Activated CD8-positive, alpha-beta memory T cell treated with anti-CD3 and anti-CD28 coated beads for 24 hours (primary cell): Measurements from ENCODE around the gene ETAA1.
A peak's percentile ranks its signal among the peaks of the same experiment; 100 is the strongest.

Experiments used
- DNase-seq: peaks from one replicate; pipeline ENCODE4 v3.0.0-alpha.2; 2020

ETAA1 gene

DNA sequence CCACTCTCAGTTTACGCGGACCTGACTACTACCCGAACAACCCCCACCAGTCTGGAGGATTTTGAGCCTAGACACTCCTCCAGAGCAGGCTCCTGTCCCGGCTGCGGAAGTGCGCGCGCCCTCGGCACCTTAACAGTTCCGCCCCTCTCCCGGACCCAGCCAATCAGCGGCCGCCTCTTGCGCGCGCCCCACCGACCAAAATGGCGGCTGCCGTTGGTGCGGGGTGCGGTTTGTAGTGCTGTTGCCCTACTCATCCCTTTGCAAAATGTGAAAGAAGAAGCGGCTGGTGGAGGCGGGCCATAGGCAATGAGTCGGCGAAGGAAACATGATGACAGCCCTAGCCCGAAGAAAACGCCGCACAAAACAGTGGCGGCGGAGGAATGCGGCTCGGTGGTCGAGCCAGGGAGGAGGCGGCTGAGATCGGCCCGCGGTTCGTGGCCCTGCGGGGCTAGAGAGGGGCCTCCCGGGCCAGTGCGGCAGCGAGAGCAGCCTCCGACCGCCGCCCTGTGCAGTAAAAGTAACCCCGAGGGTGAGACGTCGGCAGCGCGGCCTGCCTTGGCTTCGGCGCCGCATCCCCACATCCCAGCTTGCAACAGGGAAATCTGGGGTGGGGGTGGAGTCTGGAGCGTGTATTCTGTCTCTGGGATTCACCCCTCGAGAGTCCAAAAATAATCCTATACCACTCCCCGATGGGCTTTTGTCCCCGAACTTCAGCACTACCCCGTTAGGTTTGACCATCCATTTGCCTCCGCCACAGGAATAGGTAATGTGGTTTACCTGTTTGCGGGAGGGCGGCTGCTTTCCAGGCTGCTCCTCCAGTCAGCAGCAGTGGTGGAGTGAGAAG, at the start of gene ETAA1:
TSS of gene ETAA1 (plus strand) at position 191 of the 844 bp plus-strand sequence. CDS start at position 307, 116 bp downstream.
- DNase-seq = peak; percentile 97

DNA sequence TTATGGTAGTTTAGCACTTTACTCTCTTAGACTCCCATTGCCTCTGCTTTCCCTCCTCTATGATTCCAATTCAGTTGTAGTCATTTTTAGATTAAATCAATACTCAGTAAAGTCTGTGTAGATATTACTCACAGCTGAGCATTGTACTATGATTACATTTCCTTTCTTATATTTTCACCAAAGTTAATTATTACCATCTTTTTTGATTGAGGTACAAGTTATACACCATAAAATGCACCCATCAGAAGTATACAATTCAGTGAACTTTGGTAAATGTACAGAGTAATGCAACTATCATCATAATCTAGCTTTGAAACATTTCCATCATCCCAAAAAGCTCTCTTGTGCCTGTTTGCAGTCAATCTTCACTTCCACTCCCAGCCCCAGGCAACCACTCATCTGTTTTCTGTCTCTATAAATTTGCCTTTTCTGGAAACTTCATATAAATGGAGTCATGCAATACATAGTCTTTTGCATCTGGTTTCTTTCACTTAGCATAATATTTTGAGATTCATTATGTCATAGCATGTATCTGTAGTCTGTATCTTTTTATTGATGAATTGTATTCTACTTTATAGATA, 30.2 kb upstream of the ETAA1 start:
- no peak for DNase-seq

DNA sequence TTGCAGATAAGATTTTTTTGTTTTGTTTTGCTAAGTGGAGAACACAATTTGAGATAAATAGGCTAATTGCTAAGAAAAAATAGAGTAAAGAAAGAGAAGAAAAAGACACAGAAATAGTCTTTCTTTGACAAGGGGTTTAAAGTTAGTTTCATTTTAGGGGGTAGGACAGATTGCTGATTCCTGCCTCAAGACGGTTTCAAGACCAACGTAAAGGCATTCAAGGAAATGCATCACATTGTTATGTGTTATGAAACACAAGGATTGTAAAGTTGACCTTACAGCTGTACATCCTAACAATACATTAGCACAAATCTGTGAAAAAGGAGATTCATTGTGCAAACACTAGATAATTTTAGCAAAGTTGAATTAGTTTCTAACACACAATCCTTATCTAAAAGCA, 22.7 kb upstream of the ETAA1 start:
- no peak for DNase-seq

DNA sequence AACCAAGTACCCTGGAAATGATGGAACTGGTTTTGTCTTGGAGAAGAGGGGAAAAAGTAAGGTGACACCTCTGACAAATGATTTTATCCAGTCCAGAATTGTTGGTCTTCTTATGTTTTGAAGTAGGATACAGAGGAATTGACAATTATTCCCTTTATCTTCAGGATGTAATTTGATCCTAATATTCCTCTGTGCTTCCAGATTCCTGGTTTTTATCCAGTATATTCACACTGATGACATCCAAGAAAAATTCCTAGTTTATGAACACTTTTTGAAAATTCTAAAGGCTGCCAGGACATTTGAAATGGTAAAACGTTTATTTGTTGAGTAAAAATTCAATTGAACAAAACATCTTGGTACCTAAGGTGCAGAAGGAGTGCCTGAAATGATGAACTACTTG, 22.2 kb upstream of the ETAA1 start:
- DNase-seq = no peak

DNA sequence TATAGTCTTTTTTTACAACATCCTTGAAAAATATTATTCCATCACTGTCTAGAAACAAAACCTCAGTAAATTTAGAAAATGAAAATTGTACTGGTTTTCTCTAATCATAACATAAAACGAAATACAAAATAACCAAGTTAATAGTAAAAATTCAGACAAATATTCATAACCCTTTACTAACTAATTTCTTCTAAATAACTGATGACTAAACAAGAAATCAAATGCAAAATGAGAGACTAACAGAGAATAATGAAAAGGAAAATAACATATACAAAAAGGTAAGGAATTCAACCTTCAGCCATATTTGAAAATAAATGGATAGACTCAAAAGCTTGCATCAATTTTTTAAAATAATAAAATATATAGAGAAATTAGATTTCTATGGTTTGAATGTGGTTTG, 18.6 kb upstream of the ETAA1 start:
- no peak for DNase-seq

DNA sequence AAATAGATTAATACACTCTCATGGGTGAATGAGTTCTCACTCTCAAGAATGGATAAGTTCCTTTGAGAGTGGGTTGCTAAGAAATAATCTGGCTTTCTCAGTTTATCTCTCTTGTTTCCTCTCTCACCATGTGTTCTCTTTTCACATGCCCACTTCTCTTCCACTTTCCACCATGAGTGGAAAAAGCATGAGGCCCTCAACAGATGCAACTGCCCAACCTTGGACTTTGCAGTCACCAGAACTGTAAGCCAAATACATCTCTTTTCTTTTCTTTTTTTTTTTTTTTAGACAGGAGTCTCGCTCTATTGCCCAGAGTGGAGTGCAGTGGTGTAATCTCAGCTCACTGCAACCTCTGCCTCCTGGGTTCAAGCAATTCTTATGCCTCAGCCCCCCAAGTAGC, 18.1 kb upstream of the ETAA1 start:
- no peak for DNase-seq

DNA sequence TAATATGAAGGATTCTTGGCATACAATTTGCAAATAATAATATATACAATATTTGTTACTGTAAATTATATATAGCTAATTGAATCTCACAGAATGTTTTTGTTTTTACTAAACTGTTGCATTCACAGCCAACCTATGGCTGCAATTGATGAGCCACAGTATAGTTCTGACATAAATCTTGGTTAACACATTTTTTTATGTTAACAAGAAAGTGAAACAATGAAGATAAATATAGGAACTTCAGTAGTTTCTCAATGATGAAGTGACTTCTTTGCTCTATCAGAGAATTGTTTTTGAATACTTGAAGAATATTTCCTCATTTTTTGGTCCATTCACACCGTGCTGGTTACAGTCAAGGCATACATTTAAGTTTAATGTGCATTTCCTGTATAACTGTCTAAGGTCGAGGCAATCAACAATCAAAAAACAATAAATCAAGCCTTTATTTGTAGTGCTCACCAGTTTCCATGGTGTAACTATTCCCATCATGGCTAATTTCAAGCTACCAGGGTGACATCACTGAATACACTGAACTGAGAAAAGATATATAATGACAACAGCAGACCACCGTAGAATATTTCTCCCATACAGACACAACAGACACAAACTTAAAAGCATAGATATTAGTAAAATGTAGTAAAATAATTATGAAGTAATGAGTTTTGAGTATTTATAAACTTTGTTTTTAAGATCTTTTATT, 12.9 kb upstream of the ETAA1 start:
- DNase-seq = no peak

DNA sequence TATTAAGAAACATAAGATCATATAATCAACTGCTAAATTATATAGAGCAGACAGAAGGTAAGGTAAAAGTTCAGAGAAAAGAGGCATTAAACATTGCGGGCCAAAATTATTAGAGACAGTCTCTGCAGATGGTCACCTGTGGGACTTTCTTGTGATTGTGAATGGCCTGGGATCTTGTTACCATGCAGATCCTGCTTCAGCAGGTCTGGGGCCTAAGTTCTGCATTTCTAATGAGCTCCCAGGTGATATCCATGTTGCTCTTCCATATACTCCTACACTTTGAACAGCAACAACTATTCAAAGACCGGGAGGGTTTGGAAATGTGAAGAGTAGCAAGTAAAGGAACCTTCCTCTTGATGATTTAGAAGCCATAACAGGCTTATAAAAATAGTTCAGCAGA, 8.5 kb upstream of the ETAA1 start:
- no peak for DNase-seq

DNA sequence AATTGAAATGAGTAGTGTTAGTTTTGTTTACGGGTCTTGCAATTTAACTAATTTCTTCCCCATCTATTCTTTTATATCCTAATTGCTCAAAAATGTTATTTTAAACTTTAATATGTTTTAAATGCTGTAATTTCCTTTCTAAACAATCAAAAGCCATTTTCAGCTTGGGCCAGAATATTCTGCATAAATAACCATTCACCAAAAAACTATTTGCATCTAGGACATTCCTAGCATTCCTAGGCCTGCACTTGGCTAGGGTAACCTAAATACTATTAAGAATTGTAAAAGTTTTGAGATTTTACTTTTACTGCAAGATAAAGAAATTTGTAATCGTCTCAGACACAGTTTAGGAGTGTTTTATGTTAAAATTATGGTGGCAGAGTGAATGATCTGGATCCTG, 7.8 kb upstream of the ETAA1 start:
- DNase-seq = no peak

DNA sequence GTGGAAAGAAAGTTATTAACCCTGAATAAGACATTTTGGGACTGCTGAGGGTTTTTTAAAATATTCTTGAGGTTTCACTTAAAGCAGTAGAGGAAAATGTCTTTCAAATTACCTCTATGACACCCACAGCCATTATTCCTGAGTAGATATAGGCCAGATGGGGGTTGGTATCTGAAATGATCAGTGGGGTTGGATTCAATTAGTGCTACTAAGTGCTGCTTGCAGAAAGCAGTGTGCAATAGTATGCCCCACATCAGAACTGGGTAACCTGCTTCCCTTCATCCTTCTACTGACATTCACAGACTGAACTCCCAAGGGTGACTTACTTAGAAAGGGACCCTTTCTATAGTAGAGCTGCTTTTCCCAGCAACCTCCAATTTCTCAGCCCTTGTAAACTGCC, 7.3 kb upstream of the ETAA1 start:
- no peak for DNase-seq

DNA sequence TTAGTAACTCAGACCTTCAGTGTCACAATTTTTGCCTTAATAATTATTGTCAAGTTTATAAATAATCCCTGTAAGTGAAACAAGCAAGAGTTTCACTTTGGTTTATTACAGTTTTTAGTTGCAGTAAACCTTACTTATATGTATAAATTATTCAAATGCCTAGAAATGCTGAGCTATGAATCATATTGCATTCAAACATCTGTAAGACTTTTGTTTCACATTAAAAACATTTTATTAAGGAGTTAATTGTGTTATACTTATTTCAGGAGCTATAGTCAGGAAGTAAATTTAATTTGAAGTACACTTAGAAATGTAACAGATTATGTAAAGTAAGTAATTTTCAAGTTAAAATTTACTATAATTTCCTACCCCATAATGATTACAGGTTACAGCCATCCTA, 3.9 kb upstream of the ETAA1 start:
- DNase-seq = no peak

DNA sequence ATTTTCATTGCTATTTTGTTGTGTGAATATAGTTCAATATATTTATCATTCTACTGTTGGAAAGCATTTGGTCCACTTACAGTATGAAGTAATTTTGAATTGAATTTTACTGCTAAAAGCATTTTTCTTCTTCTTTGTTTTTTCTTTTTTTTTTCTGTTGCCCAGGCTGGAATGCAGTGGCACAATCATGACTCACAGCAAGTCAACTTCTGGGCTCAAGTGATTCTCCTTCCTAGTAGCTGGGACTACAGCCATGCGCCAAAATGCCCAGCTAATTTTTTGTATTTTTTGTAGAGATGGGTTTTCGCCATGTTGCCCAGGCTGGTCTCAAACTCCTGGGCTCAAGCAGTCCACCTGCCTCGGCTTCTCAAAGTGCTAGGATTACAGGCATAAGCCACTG, 2.4 kb upstream of the ETAA1 start:
- no peak for DNase-seq

DNA sequence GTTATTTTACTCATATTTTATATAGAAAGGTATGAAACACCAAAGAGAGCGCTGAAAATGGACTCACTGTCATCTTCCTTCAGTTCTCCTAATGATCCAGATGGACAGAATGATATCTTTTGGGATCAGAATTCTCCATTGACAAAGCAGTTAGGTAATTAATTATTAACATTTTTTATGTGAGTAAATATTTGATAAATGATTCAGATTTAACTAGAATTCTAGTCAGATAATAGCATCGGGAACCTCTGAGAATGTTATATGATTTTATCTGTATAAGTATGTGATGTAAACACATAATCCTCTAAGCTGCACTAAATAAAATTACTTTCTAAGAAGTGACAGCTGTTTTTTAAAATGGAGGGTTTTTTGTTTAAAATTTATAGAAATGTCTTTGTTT, 2.0 kb downstream of the ETAA1 start:
- DNase-seq = no peak

DNA sequence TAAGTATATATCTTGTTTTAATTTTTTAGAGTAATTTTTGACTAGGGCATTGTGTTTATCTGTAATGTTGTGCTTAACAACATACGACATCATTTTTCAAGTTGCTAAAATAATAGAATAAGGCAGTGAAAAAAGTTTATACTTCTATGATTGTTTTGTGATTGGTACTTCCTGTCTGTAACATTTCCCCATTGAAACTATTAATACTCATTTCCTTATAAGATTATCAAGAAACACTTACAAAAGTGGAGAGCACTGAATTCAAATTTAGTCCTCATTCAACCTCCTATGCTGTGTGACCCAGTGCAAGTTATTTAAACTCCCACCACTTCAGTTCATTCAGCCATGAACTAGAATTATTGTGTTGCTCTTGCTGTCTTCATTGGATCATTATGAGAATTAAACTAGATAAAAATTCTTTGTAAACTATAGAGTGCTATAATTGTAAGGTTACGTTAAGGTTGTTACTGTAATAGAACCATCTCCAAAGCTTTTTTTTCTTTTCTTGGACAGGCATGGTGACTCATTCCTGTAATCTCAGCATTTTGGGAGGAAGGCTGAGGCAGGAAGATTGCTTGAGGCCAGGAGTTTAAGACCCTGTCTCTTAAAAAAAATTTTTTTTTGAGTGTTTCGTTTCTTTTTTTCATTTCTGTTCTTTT, 2.8 kb downstream of the ETAA1 start:
- no peak for DNase-seq

DNA sequence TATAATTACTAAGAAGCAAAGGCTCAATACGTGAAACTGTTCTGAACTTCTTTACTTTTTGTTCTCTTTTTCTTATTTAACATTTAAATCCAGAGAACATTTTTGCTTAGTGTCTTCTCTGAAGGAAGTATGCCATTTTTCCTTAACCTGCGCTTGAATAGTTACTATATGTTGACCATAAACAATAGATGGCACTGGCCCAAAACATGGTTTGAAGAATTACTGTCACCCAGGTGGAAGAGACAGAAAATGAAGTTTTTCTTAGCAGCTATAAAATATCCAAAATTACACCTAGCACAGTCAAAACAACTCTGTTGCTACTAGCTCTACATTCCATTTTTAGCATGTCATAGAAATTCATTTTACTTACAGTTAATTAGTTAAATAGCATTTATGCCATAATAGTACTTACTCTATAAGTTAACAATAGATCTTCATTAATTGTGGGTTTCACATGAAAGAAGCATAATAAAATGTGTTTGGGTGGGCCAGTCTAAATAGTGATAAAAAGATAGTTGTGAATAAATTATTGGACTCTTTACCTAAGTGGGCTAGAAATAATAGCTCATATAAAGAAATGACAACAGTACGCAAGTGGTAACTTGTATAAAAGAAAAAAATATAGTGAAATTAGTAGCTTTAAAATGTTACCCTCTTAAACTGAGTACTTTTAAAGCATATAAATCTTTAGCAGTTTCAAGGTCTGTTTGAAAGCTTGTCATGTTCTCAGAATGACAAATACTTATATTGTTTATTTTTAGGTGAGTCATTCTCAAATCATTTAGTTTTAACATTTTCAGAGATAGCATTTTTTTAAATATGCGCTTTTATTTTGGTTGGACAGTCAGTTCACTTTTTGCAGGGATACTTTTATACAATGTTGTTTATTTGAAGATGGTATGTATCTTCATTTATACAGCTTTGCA, 3.7 kb downstream of the ETAA1 start:
- no peak for DNase-seq

DNA sequence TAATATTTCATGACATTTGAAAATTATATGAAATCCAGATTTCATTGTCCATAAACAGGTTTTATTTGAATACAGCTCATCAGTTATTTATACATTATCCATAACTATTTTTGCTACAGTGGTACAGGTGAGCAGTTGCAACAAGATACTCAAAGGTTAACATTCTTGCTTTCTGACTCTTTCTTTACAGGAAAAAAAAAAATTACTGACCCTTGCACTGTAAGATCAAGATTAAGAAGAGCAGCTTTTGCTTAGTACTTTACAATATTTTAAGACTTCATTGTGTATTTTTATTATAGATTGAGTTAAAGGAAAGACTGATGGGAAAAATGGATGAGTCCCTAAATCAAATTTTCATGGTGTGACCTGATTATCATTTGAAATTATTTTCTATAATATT, 11.2 kb downstream of the ETAA1 start:
- no peak for DNase-seq

DNA sequence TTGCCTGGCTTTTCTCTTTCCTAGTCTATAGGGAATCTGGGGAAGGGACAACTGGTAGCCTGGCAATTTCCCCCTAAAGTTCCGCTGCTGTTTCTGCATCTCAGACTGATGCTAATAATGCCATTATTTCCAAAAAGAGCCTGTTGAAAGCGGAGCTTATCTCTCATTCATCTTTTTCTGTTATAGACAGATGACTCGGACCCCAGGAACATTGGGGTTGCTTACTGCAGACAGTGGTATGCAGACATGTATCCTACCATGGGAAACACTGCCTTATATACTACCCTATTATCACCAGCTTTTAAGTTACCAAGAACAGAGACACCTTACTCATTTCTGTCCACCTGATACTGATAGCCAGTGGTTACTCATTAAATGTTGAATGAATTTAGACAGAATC, 15.3 kb downstream of the ETAA1 start:
- no peak for DNase-seq

DNA sequence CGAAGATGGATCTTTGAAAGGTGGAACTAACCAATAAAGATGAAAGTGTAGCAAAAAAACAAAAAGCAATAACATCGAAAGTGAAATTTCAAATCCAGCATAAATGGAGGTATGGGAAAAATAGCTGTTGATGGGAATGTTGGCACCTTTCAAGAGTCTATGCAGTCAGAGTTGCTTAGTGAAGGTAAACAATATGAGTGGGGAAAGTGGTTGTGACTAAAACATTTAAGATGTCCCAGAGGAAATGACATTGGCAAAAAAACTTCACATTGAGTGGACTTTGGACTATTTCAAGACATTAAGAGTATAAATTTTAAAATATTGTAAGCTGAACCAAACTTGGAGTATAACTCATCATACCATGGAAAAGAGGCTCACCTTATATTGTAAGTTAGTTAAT, 17.7 kb downstream of the ETAA1 start:
- DNase-seq = no peak

DNA sequence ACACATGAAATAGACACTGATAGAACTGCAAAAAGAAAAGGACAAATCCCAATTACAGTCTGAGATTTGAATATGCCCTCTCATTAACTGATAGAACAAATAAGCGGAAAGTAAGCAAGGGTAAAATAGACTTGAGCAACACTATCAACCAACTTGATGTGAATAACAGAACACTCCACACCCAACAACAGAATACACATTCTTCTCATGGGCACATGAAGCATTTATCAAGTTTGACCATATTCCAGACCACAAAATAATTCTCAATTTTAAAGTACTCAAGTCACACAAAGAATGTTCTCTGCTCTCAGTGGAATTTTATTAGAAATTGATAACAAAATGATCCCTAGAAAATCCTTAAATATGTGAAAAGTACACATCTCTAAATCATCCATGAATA, 19.0 kb downstream of the ETAA1 start:
- DNase-seq = no peak

DNA sequence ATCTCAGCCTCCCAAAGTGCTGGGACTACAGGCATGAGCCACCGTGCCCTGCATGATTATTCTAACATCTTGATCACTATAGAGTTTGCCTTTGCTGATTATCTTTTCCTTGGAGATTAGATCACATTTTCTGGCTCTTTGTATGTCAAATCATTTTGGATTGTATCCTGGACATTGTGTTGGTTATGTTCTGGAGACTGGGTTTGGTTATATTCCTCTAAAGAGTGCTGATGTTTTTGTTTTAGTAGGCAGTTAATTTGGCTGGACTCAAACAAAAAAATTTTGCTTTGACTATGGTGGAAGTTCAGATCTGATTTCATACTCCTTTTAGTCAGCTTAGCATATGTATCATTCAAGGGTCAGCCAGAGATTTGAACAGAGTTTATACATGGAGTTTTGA, 26.4 kb downstream of the ETAA1 start:
- DNase-seq = no peak

DNA sequence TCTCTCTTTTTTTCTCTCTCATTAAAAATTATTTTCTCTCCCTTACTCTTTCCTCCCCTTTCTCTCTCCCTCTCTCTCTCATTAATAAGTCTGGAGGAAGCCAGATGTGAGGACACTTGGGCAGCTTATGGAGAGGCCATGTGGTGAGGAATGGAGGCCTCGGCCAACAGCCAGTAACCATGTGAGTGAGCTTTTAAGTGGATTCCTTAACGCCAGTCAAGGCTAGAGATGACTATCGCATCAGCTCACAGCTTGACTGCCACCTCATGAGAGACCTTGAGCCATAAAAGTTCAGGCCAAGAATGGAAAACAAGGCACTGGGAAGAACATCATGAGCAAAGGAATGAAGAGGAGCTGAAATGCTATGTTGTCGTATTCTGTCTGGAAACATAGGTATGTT, 39.1 kb downstream of the ETAA1 start:
- no peak for DNase-seq

DNA sequence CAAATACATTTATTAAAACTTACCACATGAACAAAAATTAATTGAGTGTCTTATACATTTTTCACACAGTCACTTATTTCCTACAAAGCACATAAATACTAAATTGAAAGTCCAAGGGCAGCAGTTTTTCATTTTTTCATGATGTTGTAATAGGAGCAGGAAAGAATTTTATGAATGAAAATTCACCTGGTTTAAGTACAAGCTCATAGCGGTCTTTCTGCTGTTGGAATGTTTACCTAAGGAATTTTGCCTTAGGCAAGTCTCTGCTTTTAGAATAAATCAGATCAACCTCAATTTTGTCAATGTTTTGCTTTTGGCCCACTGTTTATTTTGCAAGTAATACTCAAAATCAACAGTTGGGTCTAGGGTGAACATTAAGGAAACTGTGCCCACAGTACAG, 40.0 kb downstream of the ETAA1 start:
- no peak for DNase-seq

DNA sequence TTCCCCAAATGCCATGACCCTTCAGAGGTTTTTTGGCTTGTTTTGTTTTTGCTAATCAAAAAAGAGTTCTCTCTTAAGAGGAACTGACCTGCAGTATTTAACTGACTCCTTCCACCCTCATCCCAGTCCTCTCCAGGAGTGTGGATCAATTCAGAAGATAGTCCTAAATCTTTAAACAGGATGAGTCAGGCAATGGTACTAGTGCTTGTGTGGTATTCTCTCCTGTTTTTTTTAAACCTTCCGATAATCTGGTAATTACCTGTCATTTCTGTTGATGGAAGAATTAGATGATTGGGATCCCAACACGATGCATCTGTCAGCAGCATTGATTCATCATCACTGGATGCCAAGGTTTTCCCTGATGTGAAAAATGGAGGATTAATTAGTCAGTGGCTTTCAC, 41.2 kb downstream of the ETAA1 start:
- DNase-seq = no peak
